Measurements from ENCODE around the gene IFITM2.
"Not testable (repeated sequence)": the region's sequence is repeated elsewhere in the genome, so short reads cannot be mapped to it uniquely, and the experiment has no call there.

- not testable (repeated sequence) for TF ChIP-seq CTCF, POLR2A (IDR thresholded peaks at IDR 0.05)
Measured at GRCh38 chr11:319888-320273, 12.3 kb downstream of the IFITM2 start.
